ENCODE data around the gene ZNF689. TPM values are rescaled to one million over a fixed set of nuclear protein-coding genes. Genes with fewer than 3 reads are reported as not detected.

Gene ZNF689
- total RNA-seq, 1 donor from 2014 or later = 14.7 TPM

GRCh38 chr16:30562021-30562420 is 48.2 kb downstream of the ZNF689 start:
- Mint-ChIP-seq H3K27ac (peak overlapping the region; percentile 85), H3K9me3 (no peaks in the 10 kb centered on the region), H3K27me3 (ENCODE audit: insufficient read depth) (no peaks in the 10 kb centered on the region), H3K36me3 (ENCODE audit: low read depth) (peaks cover under 1% of the 10 kb centered on the region), H3K4me1 (ENCODE audit: low read depth) (peaks cover 34% of the 10 kb centered on the region), H3K4me3 (peak overlapping the region; percentile 83)
- intact Hi-C loops (cut with micrococcal nuclease) = no loop called here
- no peak for DNase-seq (ENCODE audit: low spot score)

GRCh38 chr16:30561089-30561816 is 48.9 kb downstream of the ZNF689 start:
- no peaks in the 10 kb centered on the region for H3K27me3 Mint-ChIP-seq (ENCODE audit: insufficient read depth)
- H3K27ac Mint-ChIP-seq = peak overlapping the region; percentile 85
- H3K9me3 Mint-ChIP-seq = no peaks in the 10 kb centered on the region
- peaks cover 28% of the 10 kb centered on the region for H3K4me1 Mint-ChIP-seq (ENCODE audit: low read depth)
- peaks cover 2% of the 10 kb centered on the region for H3K36me3 Mint-ChIP-seq (ENCODE audit: low read depth)
- intact Hi-C loops (cut with micrococcal nuclease) = no loop called here
- peak; percentile 23 for DNase-seq (ENCODE audit: low spot score)
- H3K4me3 Mint-ChIP-seq = peak overlapping the region; percentile 83

GRCh38 chr16:30559690-30560089 is 50.5 kb downstream of the ZNF689 start:
- Mint-ChIP-seq H3K36me3 (ENCODE audit: low read depth) (peaks cover 6% of the 10 kb centered on the region), H3K4me1 (ENCODE audit: low read depth) (peaks cover 28% of the 10 kb centered on the region), H3K27ac (no peak overlapping the region), H3K4me3 (no peak overlapping the region), H3K27me3 (ENCODE audit: insufficient read depth) (no peaks in the 10 kb centered on the region), H3K9me3 (no peaks in the 10 kb centered on the region)
- intact Hi-C loops (cut with micrococcal nuclease) = loop anchor here (2.0 kb wide), 2 partner anchors 91 to 139 kb away; partner anchors contain the start of genes PRR14 and SRCAP
- DNase-seq (ENCODE audit: low spot score) = no peak

GRCh38 chr16:30558789-30559377 is 51.3 kb downstream of the ZNF689 start:
- Mint-ChIP-seq H3K27me3 (ENCODE audit: insufficient read depth) (no peaks in the 10 kb centered on the region), H3K9me3 (no peaks in the 10 kb centered on the region), H3K36me3 (ENCODE audit: low read depth) (peaks cover 12% of the 10 kb centered on the region), H3K4me3 (peak overlapping the region; percentile 90), H3K27ac (peak overlapping the region; percentile 88), H3K4me1 (ENCODE audit: low read depth) (peaks cover 34% of the 10 kb centered on the region)
- intact Hi-C loops (cut with micrococcal nuclease) = loop anchor here (1.0 to 2.0 kb wide), 10 partner anchors 9 to 140 kb away; partner anchors contain the start of genes FBRS, PRR14, SRCAP and ZNF689
- no peak for DNase-seq (ENCODE audit: low spot score)

- peak within 1 kb of the TSS; percentile 90 for H3K4me3 Mint-ChIP-seq
- intact Hi-C loops (cut with micrococcal nuclease) = loop anchor here (1.0 to 2.0 kb wide), 10 partner anchors 10 to 141 kb away; partner anchors contain the start of genes FBRS, PRR14, SRCAP and ZNF689
- H3K36me3 Mint-ChIP-seq (ENCODE audit: low read depth) = peaks cover 19% of the 10 kb centered on the region
- peak; percentile 97 for DNase-seq (ENCODE audit: low spot score)
- H3K27me3 Mint-ChIP-seq (ENCODE audit: insufficient read depth) = no peaks in the 10 kb centered on the region
- H3K4me1 Mint-ChIP-seq (ENCODE audit: low read depth) = peaks cover 42% of the 10 kb centered on the region
- peak within 1 kb of the TSS; percentile 92 for H3K27ac Mint-ChIP-seq
- H3K9me3 Mint-ChIP-seq = no peaks in the 10 kb centered on the region
Observed at GRCh38 chr16:30557957-30558788, 52.0 kb downstream of the ZNF689 start, which contains the start of gene ZNF764. ZNF764 (minus strand) TSS chr16:30558374; CDS start chr16:30558182, 192 bp downstream.

- Mint-ChIP-seq H3K9me3 (no peaks in the 10 kb centered on the region), H3K27ac (peak overlapping the region; percentile 92), H3K27me3 (ENCODE audit: insufficient read depth) (no peaks in the 10 kb centered on the region), H3K4me1 (ENCODE audit: low read depth) (peaks cover 47% of the 10 kb centered on the region), H3K36me3 (ENCODE audit: low read depth) (peaks cover 22% of the 10 kb centered on the region), H3K4me3 (peak overlapping the region; percentile 90)
- no peak for DNase-seq (ENCODE audit: low spot score)
- intact Hi-C loops (cut with micrococcal nuclease) = no loop called here
Observed at GRCh38 chr16:30557707-30557956, 52.6 kb downstream of the ZNF689 start.

GRCh38 chr16:30556125-30556473 is 54.1 kb downstream of the ZNF689 start:
- no peak for DNase-seq (ENCODE audit: low spot score)
- Mint-ChIP-seq H3K4me1 (ENCODE audit: low read depth) (peaks cover 55% of the 10 kb centered on the region), H3K27me3 (ENCODE audit: insufficient read depth) (no peaks in the 10 kb centered on the region), H3K27ac (peak overlapping the region; percentile 92), H3K4me3 (peak overlapping the region; percentile 82), H3K36me3 (ENCODE audit: low read depth) (peaks cover 27% of the 10 kb centered on the region), H3K9me3 (no peaks in the 10 kb centered on the region)
- intact Hi-C loops (cut with micrococcal nuclease) = no loop called here

- peak overlapping the region; percentile 82 for H3K4me3 Mint-ChIP-seq
- H3K27me3 Mint-ChIP-seq (ENCODE audit: insufficient read depth) = no peaks in the 10 kb centered on the region
- H3K9me3 Mint-ChIP-seq = no peaks in the 10 kb centered on the region
- intact Hi-C loops (cut with micrococcal nuclease) = no loop called here
- DNase-seq (ENCODE audit: low spot score) = no peak
- peak overlapping the region; percentile 92 for H3K27ac Mint-ChIP-seq
- H3K4me1 Mint-ChIP-seq (ENCODE audit: low read depth) = peaks cover 54% of the 10 kb centered on the region
- peaks cover 27% of the 10 kb centered on the region for H3K36me3 Mint-ChIP-seq (ENCODE audit: low read depth)
Observed at GRCh38 chr16:30555315-30556124, 54.7 kb downstream of the ZNF689 start.

- Mint-ChIP-seq H3K27ac (peak overlapping the region; percentile 93), H3K4me1 (ENCODE audit: low read depth) (peaks cover 54% of the 10 kb centered on the region), H3K36me3 (ENCODE audit: low read depth) (peaks cover 27% of the 10 kb centered on the region), H3K9me3 (no peaks in the 10 kb centered on the region), H3K4me3 (no peak overlapping the region), H3K27me3 (ENCODE audit: insufficient read depth) (no peaks in the 10 kb centered on the region)
- intact Hi-C loops (cut with micrococcal nuclease) = loop anchor here (5.0 kb wide), 1 partner anchor 33 kb away; the partner anchor contains the start of gene ZNF785
- no peak for DNase-seq (ENCODE audit: low spot score)
Observed at GRCh38 chr16:30554557-30555314, 55.5 kb downstream of the ZNF689 start.

- H3K36me3 Mint-ChIP-seq (ENCODE audit: low read depth) = peaks cover 27% of the 10 kb centered on the region
- intact Hi-C loops (cut with micrococcal nuclease) = loop anchor here (5.0 kb wide), 1 partner anchor 34 kb away; the partner anchor contains the start of gene ZNF785
- peak overlapping the region; percentile 19 for H3K4me3 Mint-ChIP-seq
- DNase-seq (ENCODE audit: low spot score) = no peak
- peaks cover 55% of the 10 kb centered on the region for H3K4me1 Mint-ChIP-seq (ENCODE audit: low read depth)
- H3K27me3 Mint-ChIP-seq (ENCODE audit: insufficient read depth) = no peaks in the 10 kb centered on the region
- peak overlapping the region; percentile 93 for H3K27ac Mint-ChIP-seq
- H3K9me3 Mint-ChIP-seq = no peaks in the 10 kb centered on the region
Observed at GRCh38 chr16:30553393-30553899, 56.7 kb downstream of the ZNF689 start.

GRCh38 chr16:30552956-30553355 is 57.2 kb downstream of the ZNF689 start:
- no peak for DNase-seq (ENCODE audit: low spot score)
- Mint-ChIP-seq H3K9me3 (no peaks in the 10 kb centered on the region), H3K27me3 (ENCODE audit: insufficient read depth) (no peaks in the 10 kb centered on the region), H3K27ac (peak overlapping the region; percentile 93), H3K36me3 (ENCODE audit: low read depth) (peaks cover 27% of the 10 kb centered on the region), H3K4me3 (peak overlapping the region; percentile 59), H3K4me1 (ENCODE audit: low read depth) (peaks cover 56% of the 10 kb centered on the region)
- intact Hi-C loops (cut with micrococcal nuclease) = loop anchor here (1.0 to 5.0 kb wide), 2 partner anchors 34 to 195 kb away; partner anchors contain the start of genes PHKG2 and ZNF785

Data from activated T-helper 1 cell treated with anti-CD3 and anti-CD28 coated beads, Interleukin-12 subunit alpha, Interleukin-12 subunit beta, Interleukin-2, Interleukin-4 antibody, amounts not matched to agents 30 ng/mL and 10 ng/mL and 1 ng/mL, durations not matched to agents 14 hours and 24 hours and 36 hours (primary cell).